GM21390 (cell line): Measurements from ENCODE around the gene FAS.
A peak's percentile ranks its signal among the peaks of the same experiment; 100 is the strongest.
"Not testable (repeated sequence)": the region's sequence is repeated elsewhere in the genome, so short reads cannot be mapped to it uniquely, and the experiment has no call there.

Experiments
- ATAC-seq: cut with Tn5 transposase; IDR thresholded peaks from one replicate; pipeline ENCODE4 v1.9.1; 2021; ENCODE audit not compliant: unreplicated experiment

The FAS gene

GRCh38 chr10:88992921-88993524 is 2.4 kb downstream of the FAS start:
- ATAC-seq = no peak

- ATAC-seq = no peak
Observed at GRCh38 chr10:88994019-88994418, 3.4 kb downstream of the FAS start.

- no peak for ATAC-seq
Observed at GRCh38 chr10:88995156-88995876, 4.7 kb downstream of the FAS start.

- ATAC-seq = peak; percentile 58
Observed at GRCh38 chr10:88996927-88997326, 6.3 kb downstream of the FAS start.

GRCh38 chr10:88999625-89000024 is 9.0 kb downstream of the FAS start:
- no peak for ATAC-seq

GRCh38 chr10:89001024-89001728 is 10.6 kb downstream of the FAS start:
- ATAC-seq = peak; percentile 38

- no peak for ATAC-seq
Observed at GRCh38 chr10:89001729-89002072, 11.1 kb downstream of the FAS start.

- peak; percentile 39 for ATAC-seq
Observed at GRCh38 chr10:89002226-89002978, 11.8 kb downstream of the FAS start.

- ATAC-seq = no peak
Observed at GRCh38 chr10:89003344-89003743, 12.7 kb downstream of the FAS start.

- ATAC-seq = no peak
Observed at GRCh38 chr10:89007129-89007893, 16.7 kb downstream of the FAS start.

GRCh38 chr10:89018700-89019346 is 28.2 kb downstream of the FAS start:
- ATAC-seq = not testable (repeated sequence)

- no peak for ATAC-seq
Observed at GRCh38 chr10:89019569-89020327, 29.1 kb downstream of the FAS start.

GRCh38 chr10:89021526-89021925 is 30.9 kb downstream of the FAS start:
- not testable (repeated sequence) for ATAC-seq

GRCh38 chr10:89022734-89023133 is 32.1 kb downstream of the FAS start:
- no peak for ATAC-seq

GRCh38 chr10:89025453-89025852 is 34.9 kb downstream of the FAS start:
- no peak for ATAC-seq

GRCh38 chr10:89029181-89029580 is 38.6 kb downstream of the FAS start:
- ATAC-seq = no peak

- ATAC-seq = no peak
Observed at GRCh38 chr10:89029785-89030437, 39.3 kb downstream of the FAS start.

- no peak for ATAC-seq
Observed at GRCh38 chr10:89030791-89031190, 40.2 kb downstream of the FAS start.
